ENCODE measurements around the gene MAD1L1. TPM values are rescaled to one million over a fixed set of nuclear protein-coding genes. Genes with fewer than 3 reads are reported as not detected.

Gene MAD1L1
- total RNA-seq, 1 experiment from 2014 or later, result 43.8 TPM

DNA sequence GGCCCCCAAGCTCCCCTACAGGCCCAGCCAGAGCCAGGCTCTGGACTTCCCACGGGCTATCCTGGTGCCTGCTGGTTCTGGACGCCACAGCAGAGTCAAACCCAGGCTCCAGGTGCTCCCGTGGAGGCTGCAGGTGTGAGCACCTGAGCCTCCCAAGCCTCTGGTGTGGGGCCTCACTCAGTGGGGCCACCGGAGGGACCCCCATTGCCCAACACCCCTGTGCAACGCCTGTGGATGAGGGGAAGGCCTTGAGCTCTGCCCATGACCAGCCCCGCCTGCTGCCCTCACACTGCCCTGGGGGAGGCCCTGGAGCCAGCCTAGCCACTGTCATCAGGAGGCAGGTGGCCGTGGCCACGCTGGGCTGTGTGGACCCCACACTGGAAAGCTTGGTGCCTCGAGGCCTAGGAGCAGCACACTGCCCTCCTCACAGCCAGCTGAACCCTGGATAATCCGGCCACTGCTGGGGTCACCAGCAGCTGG lies 229.3 kb downstream of the MAD1L1 start:
- TF ChIP-seq SMAD3 (CRISPR knock-in tag; IDR thresholded peaks at IDR 0.05; ENCODE audit: borderline replicate concordance) (no peak), CBFB (CRISPR knock-in tag; IDR thresholded peaks at IDR 0.05; ENCODE audit: low read depth) (no peak), NR3C1 (CRISPR knock-in tag; conservative IDR thresholded peaks at IDR 0.05; ENCODE audit: low read depth) (no peak), HMGA2 (CRISPR knock-in tag; IDR thresholded peaks at IDR 0.05) (no peak), RELA (CRISPR knock-in tag; IDR thresholded peaks at IDR 0.05; ENCODE audit: borderline replicate concordance) (no peak), FOXK1 (CRISPR knock-in tag; IDR thresholded peaks at IDR 0.05) (no peak)
- TF ChIP-seq, protein P1, sequence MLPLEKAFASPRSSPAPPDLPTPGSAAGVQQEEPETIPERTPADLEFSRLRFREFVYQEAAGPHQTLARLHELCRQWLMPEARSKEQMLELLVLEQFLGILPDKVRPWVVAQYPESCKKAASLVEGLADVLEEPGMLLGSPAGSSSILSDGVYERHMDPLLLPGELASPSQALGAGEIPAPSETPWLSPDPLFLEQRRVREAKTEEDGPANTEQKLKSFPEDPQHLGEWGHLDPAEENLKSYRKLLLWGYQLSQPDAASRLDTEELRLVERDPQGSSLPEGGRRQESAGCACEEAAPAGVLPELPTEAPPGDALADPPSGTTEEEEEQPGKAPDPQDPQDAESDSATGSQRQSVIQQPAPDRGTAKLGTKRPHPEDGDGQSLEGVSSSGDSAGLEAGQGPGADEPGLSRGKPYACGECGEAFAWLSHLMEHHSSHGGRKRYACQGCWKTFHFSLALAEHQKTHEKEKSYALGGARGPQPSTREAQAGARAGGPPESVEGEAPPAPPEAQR (CRISPR knock-in tag; IDR thresholded peaks at IDR 0.05), result no peak
- TF ChIP-seq, protein P2, sequence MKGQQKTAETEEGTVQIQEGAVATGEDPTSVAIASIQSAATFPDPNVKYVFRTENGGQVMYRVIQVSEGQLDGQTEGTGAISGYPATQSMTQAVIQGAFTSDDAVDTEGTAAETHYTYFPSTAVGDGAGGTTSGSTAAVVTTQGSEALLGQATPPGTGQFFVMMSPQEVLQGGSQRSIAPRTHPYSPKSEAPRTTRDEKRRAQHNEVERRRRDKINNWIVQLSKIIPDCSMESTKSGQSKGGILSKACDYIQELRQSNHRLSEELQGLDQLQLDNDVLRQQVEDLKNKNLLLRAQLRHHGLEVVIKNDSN (CRISPR knock-in tag; IDR thresholded peaks at IDR 0.05), result no peak
- Mint-ChIP-seq H3K27me3 (ENCODE audit: low read depth) (no peaks in the 10 kb centered on the region), H3K4me1 (no peaks in the 10 kb centered on the region), H3K4me3 (no peak overlapping the region), H3K9me3 (no peaks in the 10 kb centered on the region), H3K27ac (no peak overlapping the region), H3K36me3 (no peaks in the 10 kb centered on the region)
- ChIA-PET CTCF (no interaction called here), POLR2A (no interaction called here)
- DNase-seq (ENCODE audit: low spot score), result peak; percentile 5
- no peak for ATAC-seq

DNA sequence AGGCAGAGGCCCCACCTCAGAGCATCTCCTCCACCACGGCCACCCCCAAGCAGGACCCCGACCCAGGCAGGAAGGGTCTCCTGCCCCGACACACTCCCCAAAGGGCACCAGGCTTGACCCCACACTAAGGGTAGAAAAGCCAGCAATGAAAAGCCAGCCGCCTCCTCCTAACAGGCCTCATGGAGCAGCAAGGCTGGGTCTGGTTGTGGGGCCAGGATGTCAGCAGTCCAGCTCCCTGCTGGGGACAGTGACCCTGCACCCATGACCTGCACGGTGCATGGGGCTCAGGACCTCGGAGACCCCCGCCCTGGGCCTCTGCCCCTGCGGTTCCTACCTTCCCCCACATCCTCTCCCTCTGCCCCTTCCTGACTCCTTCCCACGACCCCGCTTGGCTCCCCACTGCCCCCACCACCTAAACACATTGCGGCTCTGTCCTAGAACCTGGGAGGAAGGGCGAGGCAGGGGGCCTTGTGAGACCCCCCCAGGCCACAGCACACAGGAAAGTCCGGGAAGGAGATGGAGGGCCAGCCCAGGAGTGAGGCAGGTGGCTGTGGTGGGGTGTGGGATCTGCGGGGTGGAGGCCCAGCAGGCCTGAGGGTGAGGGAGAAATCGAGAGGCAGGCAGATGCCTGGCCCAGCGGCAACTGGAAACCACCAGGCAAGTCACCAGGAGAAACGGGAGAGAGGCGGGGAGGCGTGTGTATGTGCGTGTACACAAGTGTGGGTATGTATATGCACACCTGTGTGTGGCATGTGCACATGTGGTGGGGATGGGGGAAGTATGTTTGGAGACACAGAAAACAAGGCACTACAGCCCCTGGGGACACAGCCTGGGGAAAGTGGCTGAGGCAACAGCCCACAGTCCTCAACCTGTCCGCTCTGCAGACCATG lies 229.9 kb downstream of the MAD1L1 start:
- POLR2A ChIA-PET, result no interaction called here
- Mint-ChIP-seq H3K27me3 (ENCODE audit: low read depth) (no peaks in the 10 kb centered on the region), H3K36me3 (no peaks in the 10 kb centered on the region), H3K27ac (peak overlapping the region; percentile 36), H3K4me3 (no peak overlapping the region), H3K9me3 (no peaks in the 10 kb centered on the region), H3K4me1 (no peaks in the 10 kb centered on the region)
- CTCF ChIA-PET, result no interaction called here
- ATAC-seq (no peak), DNase-seq (ENCODE audit: low spot score) (peak; percentile 7)
- TF ChIP-seq RORB (CRISPR knock-in tag; IDR thresholded peaks at IDR 0.05) (no peak), NR3C1 (CRISPR knock-in tag; conservative IDR thresholded peaks at IDR 0.05; ENCODE audit: low read depth) (no peak), TEAD1 (CRISPR knock-in tag; IDR thresholded peaks at IDR 0.05) (no peak), TEAD4 (CRISPR knock-in tag; IDR thresholded peaks at IDR 0.05) (no peak)

DNA sequence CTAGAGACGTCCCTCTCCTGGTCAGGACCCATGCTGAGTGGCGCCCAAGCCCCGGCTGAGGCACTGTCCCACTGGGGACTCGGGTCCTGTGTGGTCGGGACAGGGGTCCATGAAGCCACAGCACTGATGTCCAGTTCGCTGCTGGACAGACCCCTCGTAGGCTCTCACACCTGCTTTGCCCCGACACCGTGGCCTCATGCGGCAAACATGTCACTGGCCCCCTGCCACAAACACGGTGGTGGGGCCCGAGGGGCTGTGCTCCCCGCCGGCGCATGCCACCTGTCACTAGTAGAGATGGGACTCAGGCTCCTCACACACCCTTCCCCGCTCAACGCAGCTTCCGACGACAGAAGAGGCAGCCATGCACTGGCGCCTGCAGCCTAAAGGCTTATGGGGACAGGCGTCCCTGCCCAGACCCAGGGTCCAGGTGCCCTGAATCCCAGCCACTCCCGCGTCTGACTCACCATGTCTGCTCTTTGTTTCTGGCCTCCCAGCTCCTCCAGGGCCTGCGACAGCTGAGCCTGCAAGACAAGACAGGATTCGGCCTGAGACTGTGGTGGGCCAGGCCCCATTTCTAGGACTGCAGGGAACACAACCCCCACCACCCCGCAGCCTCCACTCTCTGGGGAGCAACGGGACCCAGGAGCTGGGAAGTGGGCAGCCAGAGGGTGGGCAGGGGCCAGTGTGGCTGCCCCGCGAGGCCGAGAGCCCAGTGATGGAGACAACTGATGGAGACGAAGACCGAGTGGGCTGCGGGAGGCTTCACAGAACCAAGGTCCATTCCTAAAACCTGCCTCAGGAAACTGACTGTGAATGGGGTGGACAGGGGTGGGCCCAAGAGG lies 230.9 kb downstream of the MAD1L1 start:
- TF ChIP-seq TP53 (CRISPR knock-in tag; IDR thresholded peaks at IDR 0.05), result no peak
- no peak for TF ChIP-seq SMAD3 (CRISPR knock-in tag; IDR thresholded peaks at IDR 0.05; ENCODE audit: borderline replicate concordance)
- TF ChIP-seq, protein P3, sequence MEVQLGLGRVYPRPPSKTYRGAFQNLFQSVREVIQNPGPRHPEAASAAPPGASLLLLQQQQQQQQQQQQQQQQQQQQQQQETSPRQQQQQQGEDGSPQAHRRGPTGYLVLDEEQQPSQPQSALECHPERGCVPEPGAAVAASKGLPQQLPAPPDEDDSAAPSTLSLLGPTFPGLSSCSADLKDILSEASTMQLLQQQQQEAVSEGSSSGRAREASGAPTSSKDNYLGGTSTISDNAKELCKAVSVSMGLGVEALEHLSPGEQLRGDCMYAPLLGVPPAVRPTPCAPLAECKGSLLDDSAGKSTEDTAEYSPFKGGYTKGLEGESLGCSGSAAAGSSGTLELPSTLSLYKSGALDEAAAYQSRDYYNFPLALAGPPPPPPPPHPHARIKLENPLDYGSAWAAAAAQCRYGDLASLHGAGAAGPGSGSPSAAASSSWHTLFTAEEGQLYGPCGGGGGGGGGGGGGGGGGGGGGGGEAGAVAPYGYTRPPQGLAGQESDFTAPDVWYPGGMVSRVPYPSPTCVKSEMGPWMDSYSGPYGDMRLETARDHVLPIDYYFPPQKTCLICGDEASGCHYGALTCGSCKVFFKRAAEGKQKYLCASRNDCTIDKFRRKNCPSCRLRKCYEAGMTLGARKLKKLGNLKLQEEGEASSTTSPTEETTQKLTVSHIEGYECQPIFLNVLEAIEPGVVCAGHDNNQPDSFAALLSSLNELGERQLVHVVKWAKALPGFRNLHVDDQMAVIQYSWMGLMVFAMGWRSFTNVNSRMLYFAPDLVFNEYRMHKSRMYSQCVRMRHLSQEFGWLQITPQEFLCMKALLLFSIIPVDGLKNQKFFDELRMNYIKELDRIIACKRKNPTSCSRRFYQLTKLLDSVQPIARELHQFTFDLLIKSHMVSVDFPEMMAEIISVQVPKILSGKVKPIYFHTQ (CRISPR knock-in tag; IDR thresholded peaks at IDR 0.05), result no peak
- TF ChIP-seq, protein P4, sequence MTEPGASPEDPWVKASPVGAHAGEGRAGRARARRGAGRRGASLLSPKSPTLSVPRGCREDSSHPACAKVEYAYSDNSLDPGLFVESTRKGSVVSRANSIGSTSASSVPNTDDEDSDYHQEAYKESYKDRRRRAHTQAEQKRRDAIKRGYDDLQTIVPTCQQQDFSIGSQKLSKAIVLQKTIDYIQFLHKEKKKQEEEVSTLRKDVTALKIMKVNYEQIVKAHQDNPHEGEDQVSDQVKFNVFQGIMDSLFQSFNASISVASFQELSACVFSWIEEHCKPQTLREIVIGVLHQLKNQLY (CRISPR knock-in tag; IDR thresholded peaks at IDR 0.05), result no peak
- TF ChIP-seq, protein P5, sequence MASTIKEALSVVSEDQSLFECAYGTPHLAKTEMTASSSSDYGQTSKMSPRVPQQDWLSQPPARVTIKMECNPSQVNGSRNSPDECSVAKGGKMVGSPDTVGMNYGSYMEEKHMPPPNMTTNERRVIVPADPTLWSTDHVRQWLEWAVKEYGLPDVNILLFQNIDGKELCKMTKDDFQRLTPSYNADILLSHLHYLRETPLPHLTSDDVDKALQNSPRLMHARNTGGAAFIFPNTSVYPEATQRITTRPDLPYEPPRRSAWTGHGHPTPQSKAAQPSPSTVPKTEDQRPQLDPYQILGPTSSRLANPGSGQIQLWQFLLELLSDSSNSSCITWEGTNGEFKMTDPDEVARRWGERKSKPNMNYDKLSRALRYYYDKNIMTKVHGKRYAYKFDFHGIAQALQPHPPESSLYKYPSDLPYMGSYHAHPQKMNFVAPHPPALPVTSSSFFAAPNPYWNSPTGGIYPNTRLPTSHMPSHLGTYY (CRISPR knock-in tag; IDR thresholded peaks at IDR 0.05), result no peak
- Mint-ChIP-seq H3K27ac (peak overlapping the region; percentile 63; the same call in 1 of the 2 replicates), H3K36me3 (no peaks in the 10 kb centered on the region), H3K4me1 (no peaks in the 10 kb centered on the region), H3K4me3 (no peak overlapping the region), H3K9me3 (no peaks in the 10 kb centered on the region), H3K27me3 (ENCODE audit: low read depth) (no peaks in the 10 kb centered on the region)
- DNase-seq (ENCODE audit: low spot score) (no peak), ATAC-seq (no peak)
- ChIA-PET CTCF (no interaction called here), POLR2A (no interaction called here)
